WTC11 (cell line): ENCODE data around the gene CHPF. TPM values are rescaled to one million over a fixed set of nuclear protein-coding genes. Genes with fewer than 3 reads are reported as not detected.

Experiments used
- AR ChIP-seq: fragments of 250-450 bp; sonication (Bioruptor Pico); IDR thresholded peaks from 2 replicates; pipeline ENCODE4 v1.9.0; 2021; ENCODE audit warnings: mild to moderate bottlenecking
- ATF3 ChIP-seq: sonication (generic); formaldehyde crosslinking; conservative IDR thresholded peaks from 2 replicates; pipeline ENCODE4 v1.8.1; 2022; ENCODE audit warnings: mild to moderate bottlenecking, missing genetic modification reagents
- CREM ChIP-seq: sonication (generic); formaldehyde crosslinking; IDR thresholded peaks from 2 replicates; pipeline ENCODE4 v1.8.1; 2022; ENCODE audit warnings: mild to moderate bottlenecking, missing genetic modification reagents, moderate library complexity
- ESRRA ChIP-seq: sonication (generic); formaldehyde crosslinking; IDR thresholded peaks from 2 replicates; pipeline ENCODE4 v1.8.1; 2022; ENCODE audit warnings: mild to moderate bottlenecking, missing genetic modification reagents, borderline replicate concordance
- ETV6 ChIP-seq: sonication (generic); formaldehyde crosslinking; IDR thresholded peaks from 2 replicates; pipeline ENCODE4 v1.8.1; 2022; ENCODE audit warnings: mild to moderate bottlenecking, missing genetic modification reagents
- FOXP4 ChIP-seq: sonication (generic); formaldehyde crosslinking; IDR thresholded peaks from 2 replicates; pipeline ENCODE4 v1.8.0; 2022; ENCODE audit warnings: mild to moderate bottlenecking, missing genetic modification reagents
- GABPB1 ChIP-seq: sonication (generic); formaldehyde crosslinking; IDR thresholded peaks from 2 replicates; pipeline ENCODE4 v1.8.1; 2023; ENCODE audit warnings: mild to moderate bottlenecking, missing genetic modification reagents
- GRHL2 ChIP-seq: fragments of 250-450 bp; sonication (Bioruptor Pico); IDR thresholded peaks from 2 replicates; pipeline ENCODE4 v1.8.0; 2022; ENCODE audit warnings: mild to moderate bottlenecking, moderate library complexity; ENCODE audit not compliant: insufficient replicate concordance, severe bottlenecking
- HMGA2 ChIP-seq: fragments of 250-450 bp; sonication (Bioruptor Pico); IDR thresholded peaks from 2 replicates; pipeline ENCODE4 v1.4.0; 2021; ENCODE audit warnings: mild to moderate bottlenecking, moderate library complexity
- HMGXB4 ChIP-seq: sonication (generic); formaldehyde crosslinking; IDR thresholded peaks from 2 replicates; pipeline ENCODE4 v1.8.1; 2023; ENCODE audit warnings: mild to moderate bottlenecking, moderate library complexity, missing genetic modification reagents
- IRF1 ChIP-seq: sonication (generic); formaldehyde crosslinking; IDR thresholded peaks from 2 replicates; pipeline ENCODE4 v1.8.0; 2023; ENCODE audit warnings: missing genetic modification reagents
- KAT7 ChIP-seq: sonication (generic); formaldehyde crosslinking; IDR thresholded peaks from 2 replicates; pipeline ENCODE4 v1.8.1; 2023; ENCODE audit warnings: missing genetic modification reagents, mild to moderate bottlenecking, borderline replicate concordance
- MAX ChIP-seq: sonication (generic); formaldehyde crosslinking; IDR thresholded peaks from 2 replicates; pipeline ENCODE4 v1.8.0; 2022; ENCODE audit warnings: mild to moderate bottlenecking, missing genetic modification reagents
- MXD4 ChIP-seq: fragments of 250-450 bp; sonication (Bioruptor Pico); IDR thresholded peaks from 2 replicates; pipeline ENCODE4 v1.8.0; 2021; ENCODE audit warnings: mild to moderate bottlenecking, moderate library complexity, borderline replicate concordance
- NFYB ChIP-seq: sonication (generic); formaldehyde crosslinking; conservative IDR thresholded peaks from 2 replicates; pipeline ENCODE4 v1.8.0; 2022; ENCODE audit warnings: low read depth, missing genetic modification reagents
- SMAD3 ChIP-seq: sonication (generic); formaldehyde crosslinking; IDR thresholded peaks from 2 replicates; pipeline ENCODE4 v1.8.0; 2022; ENCODE audit warnings: missing genetic modification reagents, mild to moderate bottlenecking, borderline replicate concordance
- SP1 ChIP-seq: sonication (generic); formaldehyde crosslinking; conservative IDR thresholded peaks from 2 replicates; pipeline ENCODE4 v1.8.1; 2022; ENCODE audit warnings: missing genetic modification reagents
- STAT6 ChIP-seq: sonication (generic); formaldehyde crosslinking; conservative IDR thresholded peaks from 2 replicates; pipeline ENCODE4 v1.8.1; 2023; ENCODE audit warnings: mild to moderate bottlenecking, low read depth, missing genetic modification reagents, moderate library complexity
- TEAD1 ChIP-seq: sonication (generic); formaldehyde crosslinking; IDR thresholded peaks from 2 replicates; pipeline ENCODE4 v1.8.0; 2022; ENCODE audit warnings: mild to moderate bottlenecking, missing genetic modification reagents
- TP53 ChIP-seq: sonication (generic); formaldehyde crosslinking; IDR thresholded peaks from 2 replicates; pipeline ENCODE4 v1.8.1; 2023; ENCODE audit warnings: mild to moderate bottlenecking, missing genetic modification reagents
- ZBTB43 ChIP-seq: sonication (generic); formaldehyde crosslinking; IDR thresholded peaks from 2 replicates; pipeline ENCODE4 v1.8.1; 2023; ENCODE audit warnings: mild to moderate bottlenecking, missing genetic modification reagents
- ZNF121 ChIP-seq: sonication (generic); formaldehyde crosslinking; IDR thresholded peaks from 2 replicates; pipeline ENCODE4 v1.8.0; 2023; ENCODE audit warnings: missing genetic modification reagents
- ZNF416 ChIP-seq: fragments of 250-450 bp; sonication (Bioruptor Pico); IDR thresholded peaks from 2 replicates; pipeline ENCODE4 v1.9.0; 2021; ENCODE audit warnings: mild to moderate bottlenecking, inconsistent platforms
- total RNA-seq: library from RNA; stranded (reverse); gene quantifications from 3 replicates; pipeline ENCODE4 v1.2.3, GENCODE V29; 2021

CHPF gene
- total RNA-seq, 1 experiment from 2014 or later, result 97.0 TPM

- no peak for TF ChIP-seq AR (CRISPR knock-in tag)
- no peak for TF ChIP-seq SMAD3 (CRISPR knock-in tag)
- peak; percentile 56 for TF ChIP-seq SP1 (CRISPR knock-in tag)
- TF ChIP-seq CREM, result peak; percentile 72; the same call in 1 of the 2 replicates
- TF ChIP-seq GRHL2 (CRISPR knock-in tag), result no peak
- no peak for TF ChIP-seq TP53 (CRISPR knock-in tag)
- TF ChIP-seq ESRRA, result no peak
- peak; percentile 74; the same call in 1 of the 2 replicates for TF ChIP-seq ETV6 (CRISPR knock-in tag)
- peak; percentile 86 for TF ChIP-seq MAX (CRISPR knock-in tag)
- TF ChIP-seq IRF1 (CRISPR knock-in tag), result no peak
- TF ChIP-seq STAT6, result no peak
- TF ChIP-seq ATF3 (CRISPR knock-in tag), result 0 out of 2 replicates have a peak, but pooled peaks have one; percentile 28
- peak; percentile 75 for TF ChIP-seq GABPB1 (CRISPR knock-in tag)
- TF ChIP-seq TEAD1 (CRISPR knock-in tag), result peak; percentile 30; the same call in 1 of the 2 replicates
- no peak for TF ChIP-seq ZNF416
- TF ChIP-seq FOXP4 (CRISPR knock-in tag), result peak; percentile 61; the same call in 1 of the 2 replicates
- peak; percentile 99 for TF ChIP-seq HMGXB4 (CRISPR knock-in tag)
- no peak for TF ChIP-seq HMGA2
- peak; percentile 35; the same call in 1 of the 2 replicates for TF ChIP-seq ZNF121 (CRISPR knock-in tag)
- no peak for TF ChIP-seq NFYB (CRISPR knock-in tag)
- TF ChIP-seq ZBTB43, result peak; percentile 89
- no peak for TF ChIP-seq MXD4 (CRISPR knock-in tag)
- TF ChIP-seq KAT7 (CRISPR knock-in tag), result 0 out of 2 replicates have a peak, but pooled peaks have one; percentile 51
These were observed 1.9 kb downstream of the CHPF start (continued) for GRCh38 chr2:219541611-219542180.
